GM23338 (cell line): Measurements from ENCODE around the gene NRG3. TPM values are rescaled to one million over a fixed set of nuclear protein-coding genes. Genes with fewer than 3 reads are reported as not detected.

Experiments used
- ATAC-seq: fragments of 200-7000 bp; cut with Tn5 transposase; 3 replicates; pipeline ENCODE4 v1.9.1; 2020
- DNase-seq: peaks from one replicate; pipeline ENCODE4 v3.0.0-alpha.2; 2015; ENCODE audit warnings: low spot score
- H2AFZ ChIP-seq: fragments of 200-600 bp; sonication (generic); 2 replicates; pipeline ENCODE4 v1.8.0; 2016; ENCODE audit warnings: antibody characterized with exemption, mild to moderate bottlenecking, moderate library complexity
- H3F3A ChIP-seq: fragments of 200-600 bp; sonication (generic); replicated peaks from 2 replicates; pipeline ENCODE4 v1.8.0; 2017; ENCODE audit warnings: antibody characterized with exemption, mixed run types, low read depth
- H3K27ac ChIP-seq: fragments of 200-600 bp; sonication (generic); 2 replicates; pipeline ENCODE4 v1.6.1; 2016; ENCODE audit warnings: low read depth
- H3K27me3 ChIP-seq: fragments of 200-600 bp; sonication (generic); 2 replicates; pipeline ENCODE4 v1.8.0; 2016; ENCODE audit warnings: mild to moderate bottlenecking, mixed run types, moderate library complexity; ENCODE audit not compliant: insufficient read depth
- H3K36me3 ChIP-seq: fragments of 200-600 bp; sonication (generic); 2 replicates; pipeline ENCODE4 v1.8.0; 2016; ENCODE audit warnings: mild to moderate bottlenecking; ENCODE audit not compliant: insufficient read depth
- H3K4me1 ChIP-seq: fragments of 200-600 bp; sonication (generic); 2 replicates; pipeline ENCODE4 v1.8.0; 2016; ENCODE audit warnings: mild to moderate bottlenecking, moderate library complexity; ENCODE audit not compliant: insufficient read depth
- H3K4me2 ChIP-seq: fragments of 200-600 bp; sonication (generic); 2 replicates; pipeline ENCODE4 v1.7.1; 2017; ENCODE audit warnings: mixed run types
- H3K4me3 ChIP-seq: fragments of 200-600 bp; sonication (generic); 2 replicates; pipeline ENCODE4 v1.6.1; 2016; ENCODE audit warnings: mixed run types
- H3K79me2 ChIP-seq: fragments of 200-600 bp; sonication (generic); replicated peaks from 2 replicates; pipeline ENCODE4 v1.8.0; 2017; ENCODE audit warnings: mild to moderate bottlenecking; ENCODE audit not compliant: insufficient read depth
- H3K9me2 ChIP-seq: fragments of 200-600 bp; sonication (generic); 2 replicates; pipeline ENCODE4 v1.8.0; 2017; ENCODE audit not compliant: insufficient read depth
- H4K20me1 ChIP-seq: fragments of 200-600 bp; sonication (generic); replicated peaks from 2 replicates; pipeline ENCODE4 v1.8.0; 2017; ENCODE audit warnings: mild to moderate bottlenecking; ENCODE audit not compliant: insufficient read depth
- H3K27ac Mint-ChIP-seq: 2 replicates; pipeline ENCODE4 v1.8.0; 2020; ENCODE audit warnings: inconsistent platforms, mild to moderate bottlenecking, moderate library complexity, mixed read lengths
- H3K27me3 Mint-ChIP-seq: 3 replicates; pipeline ENCODE4 v1.8.0; 2022; ENCODE audit warnings: low read depth, mild to moderate bottlenecking, moderate library complexity, mixed read lengths, inconsistent platforms; ENCODE audit not compliant: insufficient read depth, poor library complexity
- H3K36me3 Mint-ChIP-seq: 3 replicates; pipeline ENCODE4 v1.8.0; 2021; ENCODE audit warnings: low read depth, mild to moderate bottlenecking, inconsistent platforms, moderate library complexity, mixed read lengths
- H3K4me1 Mint-ChIP-seq: 3 replicates; pipeline ENCODE4 v1.8.0; 2020; ENCODE audit warnings: mild to moderate bottlenecking, inconsistent platforms, mixed read lengths
- H3K4me3 Mint-ChIP-seq: 3 replicates; pipeline ENCODE4 v1.8.0; 2021; ENCODE audit warnings: moderate library complexity, mild to moderate bottlenecking, inconsistent platforms, mixed read lengths
- H3K9me3 Mint-ChIP-seq: 3 replicates; pipeline ENCODE4 v1.8.0; 2020; ENCODE audit warnings: moderate library complexity, mild to moderate bottlenecking, inconsistent platforms, mixed read lengths
- CREB1 ChIP-seq: fragments of 250-450 bp; sonication (Bioruptor Pico); IDR thresholded peaks from 2 replicates; pipeline ENCODE4 v1.5.0; 2020; ENCODE audit warnings: low read depth, mild to moderate bottlenecking, moderate library complexity
- EZH2 ChIP-seq: fragments of 200-600 bp; sonication (generic); IDR thresholded peaks from one replicate; pipeline ENCODE4 v1.8.0; 2017; ENCODE audit warnings: antibody characterized with exemption, mild to moderate bottlenecking, low read depth; ENCODE audit not compliant: unreplicated experiment
- EZH2phosphoT487 ChIP-seq: fragments of 200-600 bp; sonication (generic); IDR thresholded peaks from one replicate; pipeline ENCODE4 v1.8.1; 2018; ENCODE audit warnings: antibody characterized with exemption; ENCODE audit not compliant: unreplicated experiment
- NANOG ChIP-seq: IDR thresholded peaks from 2 replicates; pipeline ENCODE4 v1.6.1; 2016; ENCODE audit warnings: antibody characterized with exemption, borderline replicate concordance
- POLR2AphosphoS5 ChIP-seq: IDR thresholded peaks from 2 replicates; pipeline ENCODE4 v1.6.1; 2016; ENCODE audit warnings: antibody characterized with exemption, low read depth
- STAT1 ChIP-seq: IDR thresholded peaks from one replicate; pipeline ENCODE4 v1.6.1; 2016; ENCODE audit warnings: antibody characterized with exemption; ENCODE audit not compliant: unreplicated experiment
- ZNF114 ChIP-seq: fragments of 250-450 bp; sonication (Bioruptor Pico); IDR thresholded peaks from 2 replicates; pipeline ENCODE4 v1.5.0; 2020; ENCODE audit warnings: mild to moderate bottlenecking, moderate library complexity
- polyA plus RNA-seq: library from polyadenylated mRNA; unstranded; fragments of >200 nt; fragmentation: Nextera tagmentation; extraction: Ambion mirVana; gene quantifications from 2 replicates; pipeline ENCODE4 v1.2.1, GENCODE V29; 2016
- total RNA-seq: library from RNA; depleted of rRNA; stranded (reverse); fragments of >200 nt; shearing (Covaris generic); gene quantifications from 2 replicates; pipeline ENCODE4 v1.2.3, GENCODE V29; 2014
- TF ChIP-seq, protein P1 (sequence below), 2 experiments: fragments of 200-600 bp in 1 of 2; sonication (generic) in 1 of 2; conservative IDR thresholded peaks; 2 replicates each; pipeline versions ENCODE4 v1.5.1 to v1.6.1; 2016 to 2017; ENCODE audit warnings: antibody characterized with exemption in 2 of 2, low read depth in 2 of 2, mild to moderate bottlenecking in 2 of 2, moderate library complexity in 1 of 2
- TF ChIP-seq, protein P2 (sequence below): IDR thresholded peaks from 2 replicates; pipeline ENCODE4 v1.6.1; 2016; ENCODE audit warnings: antibody characterized with exemption
- TF ChIP-seq, protein P3 (sequence below): IDR thresholded peaks from one replicate; pipeline ENCODE4 v1.6.1; 2018; ENCODE audit warnings: antibody characterized with exemption; ENCODE audit not compliant: unreplicated experiment

The NRG3 gene
- total and polyA plus RNA-seq, 2 experiments from 2014 or later = 1.9 to 3.9 TPM

DNA sequence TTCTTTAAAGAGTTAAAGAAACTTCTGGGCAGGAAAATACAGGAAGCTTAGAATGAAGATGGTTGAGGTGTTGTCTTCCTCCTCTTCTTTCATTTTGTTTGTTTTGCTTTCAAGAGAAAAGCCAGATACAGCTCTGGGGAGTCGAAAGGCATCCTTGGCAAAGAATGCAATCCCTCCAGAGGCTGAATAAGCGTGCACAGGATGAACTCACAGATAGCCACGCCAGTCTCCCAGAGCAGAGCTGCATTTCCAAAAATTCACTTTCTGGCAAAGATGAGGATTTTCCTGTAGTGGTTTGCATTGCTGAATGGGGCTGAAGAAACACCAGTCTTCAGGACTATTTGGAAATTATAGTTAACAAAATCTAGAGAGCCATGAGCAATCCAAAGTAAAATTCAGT is 336.4 kb downstream of the NRG3 start (continued):
- TF ChIP-seq, protein P1, sequence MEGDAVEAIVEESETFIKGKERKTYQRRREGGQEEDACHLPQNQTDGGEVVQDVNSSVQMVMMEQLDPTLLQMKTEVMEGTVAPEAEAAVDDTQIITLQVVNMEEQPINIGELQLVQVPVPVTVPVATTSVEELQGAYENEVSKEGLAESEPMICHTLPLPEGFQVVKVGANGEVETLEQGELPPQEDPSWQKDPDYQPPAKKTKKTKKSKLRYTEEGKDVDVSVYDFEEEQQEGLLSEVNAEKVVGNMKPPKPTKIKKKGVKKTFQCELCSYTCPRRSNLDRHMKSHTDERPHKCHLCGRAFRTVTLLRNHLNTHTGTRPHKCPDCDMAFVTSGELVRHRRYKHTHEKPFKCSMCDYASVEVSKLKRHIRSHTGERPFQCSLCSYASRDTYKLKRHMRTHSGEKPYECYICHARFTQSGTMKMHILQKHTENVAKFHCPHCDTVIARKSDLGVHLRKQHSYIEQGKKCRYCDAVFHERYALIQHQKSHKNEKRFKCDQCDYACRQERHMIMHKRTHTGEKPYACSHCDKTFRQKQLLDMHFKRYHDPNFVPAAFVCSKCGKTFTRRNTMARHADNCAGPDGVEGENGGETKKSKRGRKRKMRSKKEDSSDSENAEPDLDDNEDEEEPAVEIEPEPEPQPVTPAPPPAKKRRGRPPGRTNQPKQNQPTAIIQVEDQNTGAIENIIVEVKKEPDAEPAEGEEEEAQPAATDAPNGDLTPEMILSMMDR (conservative IDR thresholded peaks at IDR 0.05; ENCODE audit: low read depth in 2 of 2) = no peak

DNA sequence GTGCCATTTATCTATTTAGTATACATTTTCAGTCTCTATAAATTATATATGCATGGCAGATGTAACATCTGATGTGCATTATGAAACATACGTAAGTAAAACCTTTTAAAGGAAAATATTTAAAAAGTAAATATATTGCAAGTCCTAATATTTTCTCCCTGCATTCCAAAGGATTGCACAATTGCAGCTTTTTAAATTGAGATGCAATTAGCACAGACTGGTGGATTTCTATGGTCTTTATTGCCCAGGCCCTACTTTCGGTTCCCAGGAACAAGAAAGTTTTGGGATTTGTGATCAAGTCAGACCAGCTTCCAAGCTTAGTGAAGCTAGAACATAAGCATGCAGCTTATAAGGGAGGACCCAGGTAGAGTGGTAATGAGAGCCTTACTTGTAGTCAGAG is 337.8 kb downstream of the NRG3 start:
- Mint-ChIP-seq H3K27me3 (no peaks in the 10 kb centered on the region), H3K27ac (no peak overlapping the region), H3K4me1 (peaks cover 15% of the 10 kb centered on the region; the same call in 2 of the 3 replicates), H3K36me3 (no peaks in the 10 kb centered on the region), H3K4me3 (no peak overlapping the region), H3K9me3 (no peaks in the 10 kb centered on the region)
- H4K20me1 ChIP-seq = no peaks in the 10 kb centered on the region
- no peak overlapping the region for H3K4me2 ChIP-seq
- ATAC-seq (no peak), DNase-seq (no peak)
- no peaks in the 10 kb centered on the region for H3F3A ChIP-seq
- peaks cover 6% of the 10 kb centered on the region; the same call in 1 of the 2 replicates for H3K4me1 ChIP-seq
- H3K79me2 ChIP-seq = no peaks in the 10 kb centered on the region
- no peak overlapping the region for H2AFZ ChIP-seq
- H3K27ac ChIP-seq = no peak overlapping the region
- TF ChIP-seq CREB1 (CRISPR knock-in tag) (no peak), NANOG (no peak), EZH2 (no peak), ZNF114 (no peak), POLR2AphosphoS5 (no peak), EZH2phosphoT487 (no peak)
- TF ChIP-seq, protein P1 (conservative IDR thresholded peaks at IDR 0.05; ENCODE audit: low read depth in 2 of 2) = no peak
- no peak overlapping the region for H3K4me3 ChIP-seq
- H3K36me3 ChIP-seq = no peaks in the 10 kb centered on the region
- no peaks in the 10 kb centered on the region for H3K9me2 ChIP-seq
- no peaks in the 10 kb centered on the region for H3K27me3 ChIP-seq

DNA sequence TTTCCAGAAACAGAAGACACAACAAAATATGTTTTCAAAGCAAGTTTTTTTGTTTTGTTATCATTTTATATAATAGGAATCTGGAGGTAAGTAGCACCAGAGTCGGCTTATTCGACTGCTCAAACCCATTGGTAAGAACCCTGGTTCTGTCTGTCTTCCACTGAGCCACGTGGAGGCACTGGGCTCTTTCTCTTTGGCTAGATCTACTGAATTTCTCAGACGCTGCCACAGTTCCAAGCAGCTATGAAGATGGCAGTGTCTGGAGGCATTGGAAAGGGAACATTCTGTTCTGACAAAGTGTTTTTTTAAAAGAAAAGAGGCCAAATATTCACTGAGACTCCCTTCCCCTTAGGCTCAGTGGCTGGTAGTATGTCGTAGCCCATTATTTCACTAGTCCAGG is 338.8 kb downstream of the NRG3 start:
- Histone ChIP-seq H3K4me2 (no peak overlapping the region), H3K27me3 (no peaks in the 10 kb centered on the region), H3K9me2 (no peaks in the 10 kb centered on the region), H4K20me1 (no peaks in the 10 kb centered on the region), H3K4me3 (no peak overlapping the region), H3F3A (no peaks in the 10 kb centered on the region), H3K27ac (no peak overlapping the region), H3K36me3 (no peaks in the 10 kb centered on the region), H3K79me2 (no peaks in the 10 kb centered on the region), H3K4me1 (peaks cover 6% of the 10 kb centered on the region; the same call in 1 of the 2 replicates), H2AFZ (no peak overlapping the region)
- Mint-ChIP-seq H3K9me3 (no peaks in the 10 kb centered on the region), H3K27ac (no peak overlapping the region), H3K27me3 (no peaks in the 10 kb centered on the region), H3K4me1 (peaks cover 11% of the 10 kb centered on the region; the same call in 2 of the 3 replicates), H3K36me3 (no peaks in the 10 kb centered on the region), H3K4me3 (no peak overlapping the region)
- no peak for ATAC-seq
- DNase-seq = no peak
- TF ChIP-seq EZH2 (no peak), CREB1 (CRISPR knock-in tag) (no peak), POLR2AphosphoS5 (no peak), STAT1 (no peak), ZNF114 (no peak), NANOG (no peak), EZH2phosphoT487 (no peak)
- TF ChIP-seq, protein P2, sequence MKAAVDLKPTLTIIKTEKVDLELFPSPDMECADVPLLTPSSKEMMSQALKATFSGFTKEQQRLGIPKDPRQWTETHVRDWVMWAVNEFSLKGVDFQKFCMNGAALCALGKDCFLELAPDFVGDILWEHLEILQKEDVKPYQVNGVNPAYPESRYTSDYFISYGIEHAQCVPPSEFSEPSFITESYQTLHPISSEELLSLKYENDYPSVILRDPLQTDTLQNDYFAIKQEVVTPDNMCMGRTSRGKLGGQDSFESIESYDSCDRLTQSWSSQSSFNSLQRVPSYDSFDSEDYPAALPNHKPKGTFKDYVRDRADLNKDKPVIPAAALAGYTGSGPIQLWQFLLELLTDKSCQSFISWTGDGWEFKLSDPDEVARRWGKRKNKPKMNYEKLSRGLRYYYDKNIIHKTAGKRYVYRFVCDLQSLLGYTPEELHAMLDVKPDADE = no peak
- TF ChIP-seq, protein P1 (conservative IDR thresholded peaks at IDR 0.05; ENCODE audit: low read depth in 2 of 2) = no peak
- TF ChIP-seq, protein P3, sequence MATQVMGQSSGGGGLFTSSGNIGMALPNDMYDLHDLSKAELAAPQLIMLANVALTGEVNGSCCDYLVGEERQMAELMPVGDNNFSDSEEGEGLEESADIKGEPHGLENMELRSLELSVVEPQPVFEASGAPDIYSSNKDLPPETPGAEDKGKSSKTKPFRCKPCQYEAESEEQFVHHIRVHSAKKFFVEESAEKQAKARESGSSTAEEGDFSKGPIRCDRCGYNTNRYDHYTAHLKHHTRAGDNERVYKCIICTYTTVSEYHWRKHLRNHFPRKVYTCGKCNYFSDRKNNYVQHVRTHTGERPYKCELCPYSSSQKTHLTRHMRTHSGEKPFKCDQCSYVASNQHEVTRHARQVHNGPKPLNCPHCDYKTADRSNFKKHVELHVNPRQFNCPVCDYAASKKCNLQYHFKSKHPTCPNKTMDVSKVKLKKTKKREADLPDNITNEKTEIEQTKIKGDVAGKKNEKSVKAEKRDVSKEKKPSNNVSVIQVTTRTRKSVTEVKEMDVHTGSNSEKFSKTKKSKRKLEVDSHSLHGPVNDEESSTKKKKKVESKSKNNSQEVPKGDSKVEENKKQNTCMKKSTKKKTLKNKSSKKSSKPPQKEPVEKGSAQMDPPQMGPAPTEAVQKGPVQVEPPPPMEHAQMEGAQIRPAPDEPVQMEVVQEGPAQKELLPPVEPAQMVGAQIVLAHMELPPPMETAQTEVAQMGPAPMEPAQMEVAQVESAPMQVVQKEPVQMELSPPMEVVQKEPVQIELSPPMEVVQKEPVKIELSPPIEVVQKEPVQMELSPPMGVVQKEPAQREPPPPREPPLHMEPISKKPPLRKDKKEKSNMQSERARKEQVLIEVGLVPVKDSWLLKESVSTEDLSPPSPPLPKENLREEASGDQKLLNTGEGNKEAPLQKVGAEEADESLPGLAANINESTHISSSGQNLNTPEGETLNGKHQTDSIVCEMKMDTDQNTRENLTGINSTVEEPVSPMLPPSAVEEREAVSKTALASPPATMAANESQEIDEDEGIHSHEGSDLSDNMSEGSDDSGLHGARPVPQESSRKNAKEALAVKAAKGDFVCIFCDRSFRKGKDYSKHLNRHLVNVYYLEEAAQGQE = no peak
